ENCODE measurements around the gene HNRNPDL. TPM values are rescaled to one million over a fixed set of nuclear protein-coding genes. Genes with fewer than 3 reads are reported as not detected.

The HNRNPDL gene
- total and polyA plus RNA-seq, 2 experiments from 2014 or later = 243 to 354 TPM

GRCh38 chr4:82431831-82432230 is 1.6 kb upstream of the HNRNPDL start:
- Histone ChIP-seq H2AFZ (no peak overlapping the region), H3K27me3 (ENCODE audit: insufficient read depth) (no peaks in the 10 kb centered on the region), H3K27ac (ENCODE audit: low read depth) (no peak overlapping the region), H3K4me1 (ENCODE audit: insufficient read depth) (peaks cover 32% of the 10 kb centered on the region), H3F3A (replicated peaks; ENCODE audit: low read depth) (peaks cover 19% of the 10 kb centered on the region), H3K4me2 (peak overlapping the region; percentile 84), H3K36me3 (ENCODE audit: insufficient read depth) (peaks cover 33% of the 10 kb centered on the region), H3K4me3 (peak overlapping the region; percentile 99), H4K20me1 (replicated peaks; ENCODE audit: insufficient read depth) (peaks cover 74% of the 10 kb centered on the region), H3K9me2 (ENCODE audit: insufficient read depth) (no peaks in the 10 kb centered on the region), H3K79me2 (replicated peaks; ENCODE audit: insufficient read depth) (peaks cover 89% of the 10 kb centered on the region)
- Mint-ChIP-seq H3K9me3 (peaks cover 5% of the 10 kb centered on the region; the same call in 2 of the 3 replicates), H3K4me1 (peaks cover 22% of the 10 kb centered on the region), H3K36me3 (ENCODE audit: low read depth) (peaks cover 67% of the 10 kb centered on the region), H3K27me3 (ENCODE audit: insufficient read depth, low read depth, poor library complexity) (peaks cover 22% of the 10 kb centered on the region), H3K4me3 (peak overlapping the region; percentile 100), H3K27ac (no peak overlapping the region)
- DNase-seq (ENCODE audit: low spot score) (no peak), ATAC-seq (no peak)
- TF ChIP-seq STAT1 (IDR thresholded peaks at IDR 0.05; ENCODE audit: unreplicated experiment) = no peak
- TF ChIP-seq REST (IDR thresholded peaks at IDR 0.05; ENCODE audit: unreplicated experiment) = no peak
- no peak for TF ChIP-seq JUNB (IDR thresholded peaks at IDR 0.05; ENCODE audit: unreplicated experiment)
- no peak for TF ChIP-seq ETS1 (IDR thresholded peaks at IDR 0.05)
- no peak for TF ChIP-seq EZH2 (IDR thresholded peaks at IDR 0.05; ENCODE audit: low read depth, unreplicated experiment)
- TF ChIP-seq ZNF331 (CRISPR knock-in tag; IDR thresholded peaks at IDR 0.05; ENCODE audit: low read depth) = no peak
- TF ChIP-seq POLR2AphosphoS5 (IDR thresholded peaks at IDR 0.05; ENCODE audit: low read depth) = no peak
- no peak for TF ChIP-seq ZNF114 (CRISPR knock-in tag; IDR thresholded peaks at IDR 0.05)
- no peak for TF ChIP-seq EZH2phosphoT487 (IDR thresholded peaks at IDR 0.05; ENCODE audit: unreplicated experiment)
- no peak for TF ChIP-seq NANOG (IDR thresholded peaks at IDR 0.05; ENCODE audit: borderline replicate concordance)
- no peak for TF ChIP-seq ZNF462 (CRISPR knock-in tag; IDR thresholded peaks at IDR 0.05)
- TF ChIP-seq CREB1 (CRISPR knock-in tag; IDR thresholded peaks at IDR 0.05; ENCODE audit: low read depth) = no peak
- TF ChIP-seq CTCF (conservative IDR thresholded peaks at IDR 0.05; ENCODE audit: low read depth in 2 of 2) = no peak

Data from GM23338 (cell line).